ENCODE data around the gene LRRC26.

Gene LRRC26

DNA sequence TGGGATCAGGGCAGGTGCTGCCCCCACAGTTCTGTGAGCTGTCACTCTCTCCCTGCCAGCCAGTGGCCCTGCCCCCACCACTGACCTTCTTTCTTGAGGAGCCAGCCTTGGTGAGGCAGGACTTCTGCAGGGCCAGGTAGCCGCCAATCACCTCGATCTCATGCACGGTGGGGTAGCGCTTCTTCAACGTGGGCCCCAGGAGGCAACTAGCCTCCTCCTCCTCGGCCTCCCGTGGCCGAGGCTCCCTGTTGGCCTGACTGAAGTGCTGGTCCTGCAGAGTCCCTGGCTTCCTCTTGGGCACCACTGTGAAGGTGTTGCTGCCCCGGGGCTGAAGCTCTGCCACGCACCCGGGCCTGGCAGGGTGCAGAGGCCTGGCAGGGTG is 29.0 kb upstream of the LRRC26 start:
- DNase-seq (ENCODE audit: low read depth): no peak

DNA sequence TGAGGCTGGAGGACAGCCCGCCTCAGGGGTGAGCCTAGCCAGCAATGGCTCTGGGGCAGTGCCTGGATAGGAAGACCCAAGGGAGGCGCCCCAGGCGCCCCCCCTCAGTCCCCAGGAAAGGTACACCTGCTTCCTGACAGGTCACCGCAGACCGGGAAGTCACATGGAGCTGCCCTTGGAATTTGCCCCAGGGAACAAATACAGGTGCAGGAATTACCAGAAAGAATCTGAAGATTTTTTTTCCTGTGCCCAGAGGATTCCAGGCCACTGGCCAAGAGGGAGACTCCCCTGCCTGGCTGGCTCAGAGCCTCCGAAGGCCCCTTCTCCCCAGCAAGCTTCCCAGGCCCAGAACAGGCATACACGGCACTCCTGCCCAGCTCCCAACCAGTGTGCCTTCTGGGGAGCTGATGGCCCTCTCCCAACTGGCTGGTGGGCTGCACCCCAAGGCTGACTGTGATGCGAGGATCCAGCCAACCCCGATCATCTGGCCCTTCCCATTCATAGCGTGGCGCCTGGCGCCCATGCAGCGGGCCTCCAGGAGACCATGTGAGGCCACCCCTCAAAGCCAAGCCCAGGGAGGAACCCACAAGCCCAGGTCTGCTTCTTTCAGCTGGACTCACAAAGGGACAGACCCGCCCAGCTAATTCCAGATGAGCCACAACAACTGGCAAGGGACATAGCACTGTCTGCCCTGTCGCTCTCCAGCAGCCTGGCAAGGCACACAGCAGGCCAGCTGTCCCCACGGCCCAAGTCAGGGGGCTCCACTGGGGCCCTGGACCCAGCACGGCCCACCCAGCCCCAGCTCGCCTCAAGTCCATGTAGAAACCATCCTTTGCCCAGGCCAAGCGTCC is 28.4 kb upstream of the LRRC26 start:
- no peak for DNase-seq (ENCODE audit: low read depth)

- no peak for DNase-seq (ENCODE audit: low read depth)
These were observed 25.8 kb upstream of the LRRC26 start for GRCh38 chr9:137195525-137196220.

DNA sequence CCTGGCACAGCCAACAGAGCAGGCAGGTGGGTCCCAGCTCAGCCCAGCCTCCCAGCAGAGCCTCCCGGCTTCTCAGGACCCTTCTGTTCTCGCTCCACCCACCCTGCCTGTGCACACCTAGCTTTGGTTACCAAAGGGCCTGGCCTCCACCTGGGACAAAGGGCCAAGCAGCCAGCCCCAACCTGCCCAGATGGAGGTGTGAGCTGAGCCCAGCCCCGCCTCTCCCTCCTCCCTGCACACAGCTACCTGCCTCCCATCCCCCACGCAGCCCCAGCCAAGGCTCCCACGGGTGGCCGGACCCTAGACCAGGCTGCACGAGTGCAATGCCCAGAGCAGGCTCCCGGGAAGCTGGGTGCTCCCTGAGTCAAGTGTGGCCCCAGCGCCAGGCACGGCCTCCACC is 25.1 kb upstream of the LRRC26 start:
- no peak for DNase-seq (ENCODE audit: low read depth)

DNA sequence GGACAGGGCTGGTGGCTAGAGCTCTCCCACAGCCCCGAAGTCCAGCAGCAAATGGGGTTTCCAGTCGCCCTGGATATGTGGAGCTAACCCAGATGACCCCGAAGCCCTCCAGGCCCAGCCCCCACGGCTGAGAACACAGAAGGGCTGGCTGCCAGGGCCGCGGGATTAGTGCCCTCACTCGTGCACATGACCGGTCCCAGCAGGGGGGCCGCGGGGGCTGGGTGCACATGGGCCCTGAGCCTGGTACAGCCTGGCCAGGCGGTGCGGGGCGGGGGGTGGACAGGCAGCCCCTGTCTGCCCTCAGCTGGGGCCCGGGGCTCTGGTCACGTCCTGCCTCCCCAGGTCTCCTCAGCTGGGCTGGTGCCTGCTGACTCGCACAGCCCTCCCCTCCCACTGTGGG is 24.5 kb upstream of the LRRC26 start:
- DNase-seq (ENCODE audit: low read depth): no peak

- no peak for DNase-seq (ENCODE audit: low read depth)
These were observed 23.9 kb upstream of the LRRC26 start for GRCh38 chr9:137193771-137194170.

- no peak for DNase-seq (ENCODE audit: low read depth)
These were observed 23.0 kb upstream of the LRRC26 start for GRCh38 chr9:137192859-137193258.

DNA sequence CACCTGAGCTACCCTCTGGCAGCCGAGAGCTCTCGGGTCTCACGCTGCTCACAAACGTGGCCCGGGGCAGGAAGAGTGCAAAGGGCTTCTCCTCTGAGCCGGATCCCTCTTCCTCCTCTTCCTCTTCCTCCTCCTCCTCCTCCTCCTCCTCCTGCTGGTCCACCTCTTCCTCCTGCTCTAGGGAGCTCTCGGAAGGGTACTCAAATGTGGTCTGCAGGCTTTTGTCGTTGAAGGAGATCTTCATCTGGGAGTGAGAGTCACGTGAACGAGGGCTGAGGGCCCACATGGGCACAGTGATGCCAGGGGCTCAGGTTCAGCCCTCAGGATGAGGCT is 22.6 kb upstream of the LRRC26 start:
- DNase-seq (ENCODE audit: low read depth): no peak

GRCh38 chr9:137191691-137192447 is 22.0 kb upstream of the LRRC26 start:
- DNase-seq (ENCODE audit: low read depth): no peak

- DNase-seq (ENCODE audit: low read depth): no peak
These were observed 21.4 kb upstream of the LRRC26 start for GRCh38 chr9:137191245-137191644.

GRCh38 chr9:137190315-137190856 is 20.5 kb upstream of the LRRC26 start:
- no peak for DNase-seq (ENCODE audit: low read depth)

DNA sequence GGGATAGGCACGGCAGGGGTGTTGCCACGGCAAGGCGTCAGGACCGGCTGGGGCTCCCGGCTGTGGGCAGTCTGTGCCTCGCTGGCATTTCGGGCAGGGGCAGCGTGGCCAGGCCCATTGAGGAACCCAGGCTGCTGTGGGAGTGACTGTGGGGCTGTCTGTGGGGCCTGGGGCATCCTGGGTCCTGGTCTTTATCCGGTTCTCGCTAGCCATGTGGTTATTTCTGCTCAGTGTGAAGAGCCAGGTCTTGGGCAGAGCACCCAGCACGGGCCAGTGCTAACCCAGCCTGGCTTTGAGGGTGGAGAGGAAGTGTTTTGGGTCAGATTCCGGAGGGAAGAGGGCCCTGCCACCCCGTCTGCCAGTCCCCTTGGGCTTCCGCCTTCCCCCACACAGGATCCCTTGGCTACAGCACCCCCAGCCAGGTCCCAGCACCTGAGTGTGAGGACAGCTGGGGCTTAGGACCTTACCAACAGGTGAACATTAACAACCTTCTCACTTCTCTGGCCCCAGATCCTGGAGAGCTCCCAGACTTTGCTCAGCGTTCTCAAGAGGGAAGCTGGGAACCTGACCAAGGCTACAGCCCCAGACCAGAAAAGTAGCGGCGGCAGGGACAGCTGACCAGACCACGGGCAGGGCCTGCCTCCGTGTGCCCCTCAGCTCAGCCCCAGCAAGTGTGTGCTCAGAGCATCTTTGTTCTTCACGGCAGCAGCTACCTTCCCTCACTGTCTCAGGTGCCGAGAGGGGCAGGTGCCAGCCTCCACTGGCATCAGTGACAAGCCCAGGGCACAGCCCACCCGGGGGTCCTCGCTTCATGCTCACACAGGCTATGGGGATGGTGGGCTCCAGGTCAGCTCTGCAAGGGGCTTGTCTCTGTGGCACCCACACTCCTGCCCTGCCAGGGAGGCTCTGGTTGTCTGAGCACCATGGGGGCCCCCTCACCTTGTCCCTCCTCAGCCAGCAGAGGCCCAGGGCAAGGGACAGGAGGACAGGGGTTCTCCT is 19.7 kb upstream of the LRRC26 start:
- DNase-seq (ENCODE audit: low read depth): no peak

- DNase-seq (ENCODE audit: low read depth): peak; percentile 88
These were observed 18.8 kb upstream of the LRRC26 start, which contains the start of the genes ANAPC2 and SSNA1 for GRCh38 chr9:137188490-137189296. ANAPC2 (minus strand) TSS chr9:137188560; CDS start chr9:137188532, 28 bp downstream. SSNA1 (plus strand) TSS chr9:137188676; CDS start chr9:137188727, 51 bp downstream.

DNA sequence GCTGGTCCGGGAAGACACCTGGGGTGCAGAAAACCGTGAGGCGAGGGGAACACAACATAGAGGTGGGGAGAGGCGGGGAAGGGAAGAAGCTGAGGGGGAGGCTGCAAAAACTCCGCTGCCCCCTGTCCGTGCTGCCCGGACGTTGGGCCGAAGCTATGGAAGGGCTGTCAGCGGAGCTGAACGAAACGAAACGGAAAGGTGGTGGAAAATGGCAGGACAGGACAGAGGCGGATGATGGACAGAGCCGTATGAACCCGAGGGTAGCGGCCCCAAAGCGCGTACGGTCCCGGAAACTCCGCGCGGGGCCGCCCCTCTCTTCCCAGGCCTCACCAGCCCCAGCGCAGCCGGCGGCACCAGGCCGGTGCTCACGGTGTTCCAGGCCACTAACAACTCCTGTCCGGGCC is 18.2 kb upstream of the LRRC26 start:
- DNase-seq (ENCODE audit: low read depth): no peak

GRCh38 chr9:137187386-137187785 is 17.5 kb upstream of the LRRC26 start:
- DNase-seq (ENCODE audit: low read depth): no peak

GRCh38 chr9:137186385-137186784 is 16.5 kb upstream of the LRRC26 start:
- DNase-seq (ENCODE audit: low read depth): no peak

- no peak for DNase-seq (ENCODE audit: low read depth)
These were observed 16.1 kb upstream of the LRRC26 start for GRCh38 chr9:137185921-137186320.

DNA sequence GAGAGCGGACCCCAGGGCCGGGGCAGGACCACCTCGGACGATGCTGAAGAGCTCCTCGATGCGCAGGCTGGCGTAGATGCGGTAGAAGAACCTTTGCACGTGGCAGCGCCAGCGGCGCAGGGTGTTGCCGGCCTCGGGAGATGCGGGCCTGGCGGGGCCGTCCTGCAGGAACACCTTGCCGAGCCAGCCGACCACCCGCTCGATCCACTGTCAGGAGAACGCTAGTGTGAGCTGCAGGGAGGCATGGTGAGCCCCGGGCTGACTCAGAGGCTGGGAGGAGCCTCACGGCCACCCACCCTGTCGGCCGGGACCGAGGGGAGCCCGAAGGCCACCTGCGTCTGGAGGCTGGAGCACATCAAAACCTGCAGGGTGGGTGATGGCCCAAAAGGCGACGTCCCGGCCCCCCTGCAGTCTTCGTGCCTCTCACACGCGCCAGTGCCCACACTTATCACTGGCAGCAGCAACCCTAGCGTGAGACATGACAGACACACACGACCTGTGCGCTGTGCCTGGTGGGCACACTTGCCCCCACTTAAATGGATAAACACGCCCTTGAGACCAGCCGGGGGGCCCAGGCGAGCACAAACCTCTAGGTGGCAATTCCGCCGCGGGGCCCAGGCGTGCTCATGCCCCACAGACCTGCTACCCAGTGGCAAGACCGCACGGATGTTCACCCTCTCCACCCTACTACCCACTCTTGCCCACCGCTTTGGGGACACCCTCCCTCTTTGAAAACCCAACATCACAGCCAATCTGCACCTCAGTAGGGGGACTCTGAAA is 15.2 kb upstream of the LRRC26 start:
- DNase-seq (ENCODE audit: low read depth): no peak

DNA sequence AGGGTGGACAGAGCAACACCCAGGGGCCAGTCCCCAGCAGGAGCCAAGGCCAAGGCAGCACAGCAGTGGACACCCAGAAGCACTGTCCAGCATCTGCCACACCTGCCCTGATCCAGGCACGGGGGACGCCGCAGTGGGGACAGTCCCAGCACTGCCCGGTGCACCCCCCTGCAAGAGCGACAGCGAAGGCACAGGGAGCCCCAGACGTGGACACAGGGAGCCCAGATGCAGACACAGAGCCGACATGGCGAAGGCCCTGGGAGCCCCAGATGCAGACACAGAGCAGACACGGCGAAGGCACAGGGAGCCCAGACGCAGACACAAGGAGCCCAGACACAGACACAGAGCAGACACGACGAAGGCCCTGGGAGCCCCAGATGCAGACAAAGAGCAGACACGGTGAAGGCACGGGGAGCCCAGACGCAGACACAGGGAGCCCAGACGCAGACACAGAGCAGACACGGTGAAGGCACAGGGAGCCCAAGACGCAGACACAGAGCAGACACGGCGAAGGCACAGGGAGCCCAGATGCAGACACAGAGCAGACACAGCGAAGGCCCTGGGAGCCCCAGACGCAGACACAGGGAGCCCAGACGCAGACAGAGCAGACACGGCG is 14.2 kb upstream of the LRRC26 start:
- no peak for DNase-seq (ENCODE audit: low read depth)

Data from iris pigment epithelial cell (primary cell).